ENCODE results near the gene FITM1.

The FITM1 gene

DNA sequence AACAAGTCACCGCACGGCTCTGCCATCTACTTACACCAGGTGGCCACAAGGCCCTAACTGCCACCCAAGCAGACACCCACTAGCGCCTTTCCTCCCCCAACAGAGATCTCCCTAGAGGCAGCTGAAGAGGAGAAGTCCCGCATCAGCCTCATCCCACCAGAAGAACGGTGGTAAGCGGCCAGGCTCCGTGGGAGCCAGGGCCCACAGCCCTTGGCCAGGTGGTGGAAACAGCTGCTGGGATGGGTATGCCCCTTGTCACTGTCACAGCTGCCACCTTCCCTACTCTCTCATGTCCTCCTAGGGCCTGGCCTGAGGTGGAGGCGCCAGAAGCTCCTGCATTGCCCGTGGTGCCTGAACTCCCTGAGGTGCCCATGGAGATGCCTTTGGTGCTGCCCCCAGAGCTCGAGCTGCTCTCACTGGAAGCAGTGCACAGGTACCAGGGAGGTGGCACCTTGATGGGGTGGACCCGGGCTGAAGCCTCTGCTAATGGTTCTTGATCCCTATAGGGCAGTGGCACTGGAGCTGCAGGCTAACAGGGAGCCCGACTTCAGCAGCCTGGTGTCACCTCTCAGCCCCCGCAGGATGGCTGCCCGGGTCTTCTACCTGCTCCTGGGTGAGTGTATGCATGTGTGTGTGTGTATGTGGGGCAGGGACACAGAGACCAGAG is 49.0 kb downstream of the FITM1 start:
- no peak for TF ChIP-seq YY1 (IDR thresholded peaks at IDR 0.05; ENCODE audit: low read depth)
- no peak for TF ChIP-seq CREB1 (IDR thresholded peaks at IDR 0.05; ENCODE audit: low read depth)
- TF ChIP-seq TEAD4 (IDR thresholded peaks at IDR 0.05): no peak
- TF ChIP-seq, protein P1, sequence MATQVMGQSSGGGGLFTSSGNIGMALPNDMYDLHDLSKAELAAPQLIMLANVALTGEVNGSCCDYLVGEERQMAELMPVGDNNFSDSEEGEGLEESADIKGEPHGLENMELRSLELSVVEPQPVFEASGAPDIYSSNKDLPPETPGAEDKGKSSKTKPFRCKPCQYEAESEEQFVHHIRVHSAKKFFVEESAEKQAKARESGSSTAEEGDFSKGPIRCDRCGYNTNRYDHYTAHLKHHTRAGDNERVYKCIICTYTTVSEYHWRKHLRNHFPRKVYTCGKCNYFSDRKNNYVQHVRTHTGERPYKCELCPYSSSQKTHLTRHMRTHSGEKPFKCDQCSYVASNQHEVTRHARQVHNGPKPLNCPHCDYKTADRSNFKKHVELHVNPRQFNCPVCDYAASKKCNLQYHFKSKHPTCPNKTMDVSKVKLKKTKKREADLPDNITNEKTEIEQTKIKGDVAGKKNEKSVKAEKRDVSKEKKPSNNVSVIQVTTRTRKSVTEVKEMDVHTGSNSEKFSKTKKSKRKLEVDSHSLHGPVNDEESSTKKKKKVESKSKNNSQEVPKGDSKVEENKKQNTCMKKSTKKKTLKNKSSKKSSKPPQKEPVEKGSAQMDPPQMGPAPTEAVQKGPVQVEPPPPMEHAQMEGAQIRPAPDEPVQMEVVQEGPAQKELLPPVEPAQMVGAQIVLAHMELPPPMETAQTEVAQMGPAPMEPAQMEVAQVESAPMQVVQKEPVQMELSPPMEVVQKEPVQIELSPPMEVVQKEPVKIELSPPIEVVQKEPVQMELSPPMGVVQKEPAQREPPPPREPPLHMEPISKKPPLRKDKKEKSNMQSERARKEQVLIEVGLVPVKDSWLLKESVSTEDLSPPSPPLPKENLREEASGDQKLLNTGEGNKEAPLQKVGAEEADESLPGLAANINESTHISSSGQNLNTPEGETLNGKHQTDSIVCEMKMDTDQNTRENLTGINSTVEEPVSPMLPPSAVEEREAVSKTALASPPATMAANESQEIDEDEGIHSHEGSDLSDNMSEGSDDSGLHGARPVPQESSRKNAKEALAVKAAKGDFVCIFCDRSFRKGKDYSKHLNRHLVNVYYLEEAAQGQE (IDR thresholded peaks at IDR 0.05; ENCODE audit: low read depth): no peak
- TF ChIP-seq, protein P2, sequence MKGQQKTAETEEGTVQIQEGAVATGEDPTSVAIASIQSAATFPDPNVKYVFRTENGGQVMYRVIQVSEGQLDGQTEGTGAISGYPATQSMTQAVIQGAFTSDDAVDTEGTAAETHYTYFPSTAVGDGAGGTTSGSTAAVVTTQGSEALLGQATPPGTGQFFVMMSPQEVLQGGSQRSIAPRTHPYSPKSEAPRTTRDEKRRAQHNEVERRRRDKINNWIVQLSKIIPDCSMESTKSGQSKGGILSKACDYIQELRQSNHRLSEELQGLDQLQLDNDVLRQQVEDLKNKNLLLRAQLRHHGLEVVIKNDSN (IDR thresholded peaks at IDR 0.05): no peak
- TF ChIP-seq ZBTB7A (IDR thresholded peaks at IDR 0.05; ENCODE audit: low read depth): no peak
- no peak for TF ChIP-seq TAF1 (IDR thresholded peaks at IDR 0.05; ENCODE audit: low read depth)
- no peak for TF ChIP-seq EP300 (IDR thresholded peaks at IDR 0.05; ENCODE audit: borderline replicate concordance)
- no peak for TF ChIP-seq EGR1 (IDR thresholded peaks at IDR 0.05)
- TF ChIP-seq RAD21 (IDR thresholded peaks at IDR 0.05; ENCODE audit: low read depth): no peak
- TF ChIP-seq, protein P3, sequence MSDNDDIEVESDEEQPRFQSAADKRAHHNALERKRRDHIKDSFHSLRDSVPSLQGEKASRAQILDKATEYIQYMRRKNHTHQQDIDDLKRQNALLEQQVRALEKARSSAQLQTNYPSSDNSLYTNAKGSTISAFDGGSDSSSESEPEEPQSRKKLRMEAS (IDR thresholded peaks at IDR 0.05): no peak
- no peak for TF ChIP-seq CEBPB (IDR thresholded peaks at IDR 0.05)
- TF ChIP-seq FOXM1 (IDR thresholded peaks at IDR 0.05; ENCODE audit: borderline replicate concordance, low read depth): no peak
- TF ChIP-seq TCF12 (IDR thresholded peaks at IDR 0.05; ENCODE audit: low read depth): no peak
- no peak for TF ChIP-seq NFIC (IDR thresholded peaks at IDR 0.05)

DNA sequence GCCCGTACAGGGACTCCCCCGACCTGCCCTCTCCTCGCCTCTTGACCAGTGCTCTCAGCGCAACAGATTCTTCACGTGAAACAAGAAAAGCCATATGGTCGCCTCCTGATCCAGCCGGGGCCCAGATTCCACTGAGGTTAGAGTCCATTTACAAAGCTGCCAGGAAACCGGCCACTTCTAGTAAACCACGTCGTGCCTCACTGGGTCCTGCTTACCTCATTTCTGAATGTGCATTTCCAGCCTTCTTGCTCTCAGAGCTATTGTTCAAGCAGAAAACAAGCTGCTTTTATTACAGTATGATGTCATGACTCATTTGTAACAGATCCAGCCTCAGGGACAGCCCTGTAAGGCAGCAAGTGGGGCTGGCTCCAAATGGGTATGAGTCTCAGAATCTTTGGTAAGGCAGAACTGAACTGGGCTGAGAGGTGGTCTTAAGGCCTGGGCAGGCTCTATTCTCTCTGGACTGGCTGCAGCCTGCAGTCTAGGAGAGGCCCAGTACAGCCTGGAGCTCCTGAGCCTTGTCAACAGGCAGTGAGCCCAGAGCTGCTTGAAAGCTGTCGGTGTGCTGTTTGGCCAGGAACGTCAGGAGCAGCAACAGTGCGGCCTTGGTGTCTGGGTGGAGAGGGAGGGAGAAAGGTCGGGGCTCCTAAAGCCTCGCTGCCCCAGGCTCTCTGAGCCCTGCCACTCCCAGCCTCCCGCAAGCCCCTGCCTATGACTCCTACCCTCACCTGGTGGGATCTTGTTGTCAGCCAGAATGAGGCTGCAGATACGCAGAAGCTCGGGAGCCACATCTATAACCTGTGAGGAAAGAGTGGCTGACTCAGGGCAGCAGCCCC is 49.7 kb downstream of the FITM1 start:
- TF ChIP-seq, protein P1 (IDR thresholded peaks at IDR 0.05; ENCODE audit: low read depth): no peak
- no peak for TF ChIP-seq TCF12 (IDR thresholded peaks at IDR 0.05; ENCODE audit: low read depth)
- peak; percentile 66; the same call in 1 of the 2 replicates for TF ChIP-seq CREB1 (IDR thresholded peaks at IDR 0.05; ENCODE audit: low read depth)
- TF ChIP-seq YY1 (IDR thresholded peaks at IDR 0.05; ENCODE audit: low read depth): no peak

DNA sequence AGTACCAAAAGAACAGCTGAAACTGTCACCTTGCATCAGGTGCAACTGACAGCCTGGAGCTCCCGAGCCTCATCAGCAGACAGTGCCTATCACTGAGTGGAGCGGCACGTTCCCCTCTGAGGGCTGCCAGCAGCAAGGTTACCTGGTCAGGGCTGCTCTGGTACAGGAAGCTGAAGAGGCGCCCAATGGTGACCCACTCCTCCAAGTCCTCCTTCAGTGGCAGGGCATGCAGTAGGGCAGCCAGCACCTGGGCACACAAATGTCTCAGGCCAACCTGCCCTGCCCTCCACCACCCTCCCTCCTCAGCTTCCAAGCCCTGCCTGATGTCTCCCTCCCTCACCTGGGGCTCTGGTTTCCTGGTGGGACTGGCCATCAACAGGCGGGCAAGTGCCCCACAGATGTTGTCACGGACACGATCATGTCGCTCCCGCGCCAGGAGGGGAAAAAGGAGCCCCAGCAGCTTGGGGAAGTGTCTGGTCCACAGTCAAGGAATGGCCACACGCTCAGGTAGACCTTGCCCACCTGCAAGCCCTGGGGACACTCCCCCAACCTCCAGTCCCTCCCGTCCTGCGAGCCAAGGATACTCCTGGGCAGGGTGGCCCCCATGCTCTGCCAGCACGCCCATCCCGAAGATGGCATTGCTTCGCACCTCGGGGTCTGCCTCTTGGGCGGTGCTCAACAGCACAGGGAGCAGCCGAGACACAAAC is 51.1 kb downstream of the FITM1 start:
- TF ChIP-seq, protein P3 (IDR thresholded peaks at IDR 0.05): no peak
- TF ChIP-seq RAD21 (IDR thresholded peaks at IDR 0.05; ENCODE audit: low read depth) (no peak), EGR1 (IDR thresholded peaks at IDR 0.05) (no peak), CREB1 (IDR thresholded peaks at IDR 0.05; ENCODE audit: low read depth) (no peak), TEAD4 (IDR thresholded peaks at IDR 0.05) (no peak), TCF12 (IDR thresholded peaks at IDR 0.05; ENCODE audit: low read depth) (no peak), TAF1 (IDR thresholded peaks at IDR 0.05; ENCODE audit: low read depth) (no peak), CEBPB (IDR thresholded peaks at IDR 0.05) (no peak), YY1 (IDR thresholded peaks at IDR 0.05; ENCODE audit: low read depth) (no peak), NFIC (IDR thresholded peaks at IDR 0.05) (no peak), EP300 (IDR thresholded peaks at IDR 0.05; ENCODE audit: borderline replicate concordance) (no peak), FOXM1 (IDR thresholded peaks at IDR 0.05; ENCODE audit: borderline replicate concordance, low read depth) (no peak), ZBTB7A (IDR thresholded peaks at IDR 0.05; ENCODE audit: low read depth) (no peak)
- TF ChIP-seq, protein P1 (IDR thresholded peaks at IDR 0.05; ENCODE audit: low read depth): no peak
- TF ChIP-seq, protein P2 (IDR thresholded peaks at IDR 0.05): no peak

All from Ishikawa (cell line).